Measurements from ENCODE around the gene ABCC3.

GRCh38 chr17:50649042-50649908, 14.6 kb downstream of the ABCC3 start:
- TF ChIP-seq BDP1 (IDR thresholded peaks at IDR 0.05; ENCODE audit: insufficient read depth, insufficient read length), result no peak
- no peak for TF ChIP-seq SMC3 (conservative IDR thresholded peaks at IDR 0.05; ENCODE audit: insufficient read depth, low read depth, low read length)
- no peak for TF ChIP-seq EZH2 (IDR thresholded peaks at IDR 0.05; ENCODE audit: borderline replicate concordance, low read depth, low read length)
